Activated CD4-positive, alpha-beta memory T cell treated with anti-CD3 and anti-CD28 coated beads for 36 hours (primary cell): ENCODE results near the gene ZDHHC14. TPM values are rescaled to one million over a fixed set of nuclear protein-coding genes. Genes with fewer than 3 reads are reported as not detected.

ENCODE experiments used
- CTCF ChIA-PET: fragments of 350-600 bp; sonication (Branson Sonifier 250); formaldehyde crosslinking; loops from one replicate; lab custom pipeline; 2021; ENCODE audit warnings: antibody characterized with exemption, inconsistent platforms; lab: Charles Lee
- POLR2A ChIA-PET: fragments of 350-600 bp; sonication (Branson Sonifier 250); formaldehyde crosslinking; loops from one replicate; lab custom pipeline; 2021; ENCODE audit warnings: antibody characterized with exemption; lab: Charles Lee
- DNase-seq: peaks from one replicate; pipeline ENCODE4 v3.0.0-alpha.2; 2020
- H3K27ac Mint-ChIP-seq: one replicate; pipeline ENCODE4 v1.8.0; 2021; ENCODE audit warnings: mixed read lengths
- H3K27me3 Mint-ChIP-seq: one replicate; pipeline ENCODE4 v1.8.0; 2021; ENCODE audit warnings: mixed read lengths
- H3K36me3 Mint-ChIP-seq: one replicate; pipeline ENCODE4 v1.8.0; 2021; ENCODE audit warnings: mixed read lengths
- H3K4me1 Mint-ChIP-seq: one replicate; pipeline ENCODE4 v1.8.0; 2021; ENCODE audit warnings: low read depth, mixed read lengths
- H3K4me3 Mint-ChIP-seq: one replicate; pipeline ENCODE4 v1.8.0; 2021; ENCODE audit warnings: mild to moderate bottlenecking, mixed read lengths
- H3K9me3 Mint-ChIP-seq: one replicate; pipeline ENCODE4 v1.8.0; 2021; ENCODE audit warnings: mixed read lengths
- intact Hi-C: fragments of 100-400 bp; cut with micrococcal nuclease; formaldehyde crosslinking; loops from one replicate; pipeline ENCODE4 v1.15.1; 2023
- total RNA-seq, 2 experiments: library from RNA; stranded (reverse); gene quantifications; one replicate each; pipeline ENCODE4 v1.2.3, GENCODE V29; 2021

ZDHHC14 gene
- total RNA-seq, 2 experiments from 2014 or later, result 1.4 to 2.0 TPM

GRCh38 chr6:157667211-157668008, 286.4 kb downstream of the ZDHHC14 start:
- CTCF ChIA-PET, result interaction anchor here (0.6 to 7.4 kb wide), 35 partner anchors 9 to 633 kb away, joined by 3 to 66 read pairs (median 4); partner anchors contain the start of gene TMEM242
- POLR2A ChIA-PET, result interaction anchor here (0.8 kb wide), 1 partner anchor 97 kb away, joined by 3 read pairs; no protein-coding TSS in a partner anchor
- no peaks in the 10 kb centered on the region for H3K9me3 Mint-ChIP-seq
- H3K4me3 Mint-ChIP-seq, result no peak overlapping the region
- H3K36me3 Mint-ChIP-seq, result no peaks in the 10 kb centered on the region
- no peak overlapping the region for H3K27ac Mint-ChIP-seq
- peaks cover 7% of the 10 kb centered on the region for H3K27me3 Mint-ChIP-seq
- DNase-seq, result peak; percentile 68
- H3K4me1 Mint-ChIP-seq, result peaks cover 13% of the 10 kb centered on the region
- intact Hi-C loops, result loop anchor here (1.0 to 5.0 kb wide), 4 partner anchors 90 to 353 kb away; partner anchors contain the start of gene ZDHHC14

- no peaks in the 10 kb centered on the region for H3K9me3 Mint-ChIP-seq
- peak; percentile 49 for DNase-seq
- ChIA-PET POLR2A (interaction anchor here (0.8 kb wide), 1 partner anchor 96 kb away, joined by 3 read pairs; no protein-coding TSS in a partner anchor), CTCF (interaction anchor here (0.6 to 7.4 kb wide), 17 partner anchors 10 to 372 kb away, joined by 3 to 66 read pairs (median 4); partner anchors contain the start of gene TMEM242)
- peaks cover 7% of the 10 kb centered on the region for H3K27me3 Mint-ChIP-seq
- no peaks in the 10 kb centered on the region for H3K36me3 Mint-ChIP-seq
- peaks cover 13% of the 10 kb centered on the region for H3K4me1 Mint-ChIP-seq
- no peak overlapping the region for H3K4me3 Mint-ChIP-seq
- intact Hi-C loops, result loop anchor here (5.0 kb wide), 3 partner anchors 89 to 286 kb away; partner anchors contain the start of gene ZDHHC14
- H3K27ac Mint-ChIP-seq, result no peak overlapping the region
These were observed 287.0 kb downstream of the ZDHHC14 start for GRCh38 chr6:157668009-157668401.

GRCh38 chr6:157668713-157669112, 287.7 kb downstream of the ZDHHC14 start:
- no peaks in the 10 kb centered on the region for H3K36me3 Mint-ChIP-seq
- no peak overlapping the region for H3K27ac Mint-ChIP-seq
- H3K4me3 Mint-ChIP-seq, result no peak overlapping the region
- intact Hi-C loops, result loop anchor here (5.0 kb wide), 3 partner anchors 89 to 286 kb away; partner anchors contain the start of gene ZDHHC14
- POLR2A ChIA-PET, result interaction anchor here (0.8 kb wide), 1 partner anchor 96 kb away, joined by 3 read pairs; no protein-coding TSS in a partner anchor
- no peak for DNase-seq
- H3K4me1 Mint-ChIP-seq, result peaks cover 13% of the 10 kb centered on the region
- H3K27me3 Mint-ChIP-seq, result peaks cover 7% of the 10 kb centered on the region
- no peaks in the 10 kb centered on the region for H3K9me3 Mint-ChIP-seq
- CTCF ChIA-PET, result interaction anchor here (0.7 to 7.4 kb wide), 12 partner anchors 11 to 404 kb away, joined by 3 to 66 read pairs (median 4); partner anchors contain the start of gene TMEM242

GRCh38 chr6:157669323-157669722, 288.3 kb downstream of the ZDHHC14 start:
- no peak overlapping the region for H3K27ac Mint-ChIP-seq
- H3K4me1 Mint-ChIP-seq, result peaks cover 13% of the 10 kb centered on the region
- intact Hi-C loops, result loop anchor here (5.0 kb wide), 3 partner anchors 88 to 287 kb away; partner anchors contain the start of gene ZDHHC14
- ChIA-PET POLR2A (no interaction called here), CTCF (interaction anchor here (0.9 to 7.4 kb wide), 6 partner anchors 11 to 403 kb away, joined by 3 to 66 read pairs (median 6); no protein-coding TSS in a partner anchor)
- peaks cover 7% of the 10 kb centered on the region for H3K27me3 Mint-ChIP-seq
- H3K36me3 Mint-ChIP-seq, result no peaks in the 10 kb centered on the region
- H3K4me3 Mint-ChIP-seq, result no peak overlapping the region
- H3K9me3 Mint-ChIP-seq, result no peaks in the 10 kb centered on the region
- no peak for DNase-seq

GRCh38 chr6:157669747-157670216, 288.8 kb downstream of the ZDHHC14 start:
- no peaks in the 10 kb centered on the region for H3K9me3 Mint-ChIP-seq
- no peak for DNase-seq
- H3K4me1 Mint-ChIP-seq, result peaks cover 13% of the 10 kb centered on the region
- no peaks in the 10 kb centered on the region for H3K36me3 Mint-ChIP-seq
- H3K4me3 Mint-ChIP-seq, result no peak overlapping the region
- H3K27ac Mint-ChIP-seq, result no peak overlapping the region
- CTCF ChIA-PET, result interaction anchor here (1.3 to 7.4 kb wide), 5 partner anchors 11 to 355 kb away, joined by 3 to 66 read pairs (median 9); no protein-coding TSS in a partner anchor
- intact Hi-C loops, result loop anchor here (5.0 kb wide), 3 partner anchors 88 to 287 kb away; partner anchors contain the start of gene ZDHHC14
- peaks cover 7% of the 10 kb centered on the region for H3K27me3 Mint-ChIP-seq
- POLR2A ChIA-PET, result no interaction called here

- intact Hi-C loops, result no loop called here
- DNase-seq, result no peak
- ChIA-PET CTCF (interaction anchor here (0.9 to 7.4 kb wide), 5 partner anchors 13 to 356 kb away, joined by 3 to 66 read pairs (median 9); no protein-coding TSS in a partner anchor), POLR2A (no interaction called here)
- Mint-ChIP-seq H3K27me3 (peaks cover 7% of the 10 kb centered on the region), H3K27ac (no peak overlapping the region), H3K9me3 (no peaks in the 10 kb centered on the region), H3K36me3 (no peaks in the 10 kb centered on the region), H3K4me1 (peaks cover 13% of the 10 kb centered on the region), H3K4me3 (no peak overlapping the region)
These were observed 289.6 kb downstream of the ZDHHC14 start for GRCh38 chr6:157670466-157671186.

GRCh38 chr6:157672726-157673412, 291.9 kb downstream of the ZDHHC14 start:
- ChIA-PET CTCF (no interaction called here), POLR2A (no interaction called here)
- no peaks in the 10 kb centered on the region for H3K9me3 Mint-ChIP-seq
- intact Hi-C loops, result no loop called here
- H3K4me3 Mint-ChIP-seq, result no peak overlapping the region
- H3K36me3 Mint-ChIP-seq, result no peaks in the 10 kb centered on the region
- DNase-seq, result no peak
- H3K27ac Mint-ChIP-seq, result no peak overlapping the region
- H3K27me3 Mint-ChIP-seq, result peaks cover 5% of the 10 kb centered on the region
- peaks cover 4% of the 10 kb centered on the region for H3K4me1 Mint-ChIP-seq

GRCh38 chr6:157673596-157673995, 292.6 kb downstream of the ZDHHC14 start:
- ChIA-PET CTCF (no interaction called here), POLR2A (no interaction called here)
- intact Hi-C loops, result no loop called here
- Mint-ChIP-seq H3K27ac (no peak overlapping the region), H3K27me3 (peaks cover 4% of the 10 kb centered on the region), H3K4me1 (peaks cover 3% of the 10 kb centered on the region), H3K9me3 (no peaks in the 10 kb centered on the region), H3K36me3 (no peaks in the 10 kb centered on the region), H3K4me3 (no peak overlapping the region)
- no peak for DNase-seq

- no peaks in the 10 kb centered on the region for H3K36me3 Mint-ChIP-seq
- peaks cover 3% of the 10 kb centered on the region for H3K4me1 Mint-ChIP-seq
- intact Hi-C loops, result no loop called here
- no peak overlapping the region for H3K27ac Mint-ChIP-seq
- peaks cover 3% of the 10 kb centered on the region for H3K27me3 Mint-ChIP-seq
- DNase-seq, result no peak
- no peak overlapping the region for H3K4me3 Mint-ChIP-seq
- ChIA-PET POLR2A (no interaction called here), CTCF (no interaction called here)
- no peaks in the 10 kb centered on the region for H3K9me3 Mint-ChIP-seq
These were observed 293.1 kb downstream of the ZDHHC14 start for GRCh38 chr6:157674061-157674460.

- intact Hi-C loops, result no loop called here
- H3K27ac Mint-ChIP-seq, result no peak overlapping the region
- ChIA-PET POLR2A (no interaction called here), CTCF (no interaction called here)
- H3K4me1 Mint-ChIP-seq, result no peaks in the 10 kb centered on the region
- no peak for DNase-seq
- H3K36me3 Mint-ChIP-seq, result no peaks in the 10 kb centered on the region
- no peaks in the 10 kb centered on the region for H3K9me3 Mint-ChIP-seq
- no peak overlapping the region for H3K4me3 Mint-ChIP-seq
- peaks cover 3% of the 10 kb centered on the region for H3K27me3 Mint-ChIP-seq
These were observed 294.8 kb downstream of the ZDHHC14 start for GRCh38 chr6:157675831-157676230.

GRCh38 chr6:157676241-157676640, 295.3 kb downstream of the ZDHHC14 start:
- no peaks in the 10 kb centered on the region for H3K4me1 Mint-ChIP-seq
- no peak overlapping the region for H3K27ac Mint-ChIP-seq
- ChIA-PET CTCF (no interaction called here), POLR2A (no interaction called here)
- no peak for DNase-seq
- no peaks in the 10 kb centered on the region for H3K27me3 Mint-ChIP-seq
- no peaks in the 10 kb centered on the region for H3K9me3 Mint-ChIP-seq
- H3K36me3 Mint-ChIP-seq, result no peaks in the 10 kb centered on the region
- intact Hi-C loops, result no loop called here
- H3K4me3 Mint-ChIP-seq, result no peak overlapping the region
